Brain microvascular endothelial cell (primary cell): Measurements from ENCODE around the gene LPCAT2.
"Not testable (repeated sequence)": the region's sequence is repeated elsewhere in the genome, so short reads cannot be mapped to it uniquely, and the experiment has no call there.

ENCODE experiments used
- DNase-seq: peaks from one replicate; pipeline ENCODE4 v3.0.0-alpha.2; 2020
- H3K27ac ChIP-seq: fragments of 250-450 bp; sonication (Bioruptor Pico); 2 replicates; pipeline ENCODE4 v1.5.1; 2020; ENCODE audit warnings: mild to moderate bottlenecking, moderate library complexity
- H3K27me3 ChIP-seq: fragments of 250-450 bp; sonication (Bioruptor Pico); replicated peaks from 2 replicates; pipeline ENCODE4 v1.5.1; 2020; ENCODE audit warnings: mild to moderate bottlenecking
- H3K36me3 ChIP-seq: fragments of 250-450 bp; sonication (Bioruptor Pico); replicated peaks from 2 replicates; pipeline ENCODE4 v1.5.1; 2020; ENCODE audit warnings: mild to moderate bottlenecking
- H3K4me3 ChIP-seq: 2 replicates; pipeline ENCODE4 v1.5.1; 2011; ENCODE audit warnings: low read depth, mild to moderate bottlenecking, control low read depth, low read length, moderate library complexity
- in situ Hi-C: cut with HindIII; loops from 2 replicates; pipeline ENCODE4 v1.10.0; 2017; ENCODE audit warnings: low sequenced_read_pairs, low pct_ligation_motif_present
- TF ChIP-seq, protein P1 (sequence below): IDR thresholded peaks from 2 replicates; pipeline ENCODE4 v1.5.1; 2011; ENCODE audit warnings: low read depth, mild to moderate bottlenecking, moderate library complexity, low read length, control low read depth, inconsistent platforms; ENCODE audit errors: missing control alignments

The LPCAT2 gene

GRCh38 chr16:55613613-55614335 lies 104.9 kb downstream of the LPCAT2 start:
- Histone ChIP-seq H3K4me3 (no peak overlapping the region), H3K36me3 (no peaks in the 10 kb centered on the region), H3K27ac (no peak overlapping the region), H3K27me3 (no peaks in the 10 kb centered on the region)
- TF ChIP-seq, protein P1, sequence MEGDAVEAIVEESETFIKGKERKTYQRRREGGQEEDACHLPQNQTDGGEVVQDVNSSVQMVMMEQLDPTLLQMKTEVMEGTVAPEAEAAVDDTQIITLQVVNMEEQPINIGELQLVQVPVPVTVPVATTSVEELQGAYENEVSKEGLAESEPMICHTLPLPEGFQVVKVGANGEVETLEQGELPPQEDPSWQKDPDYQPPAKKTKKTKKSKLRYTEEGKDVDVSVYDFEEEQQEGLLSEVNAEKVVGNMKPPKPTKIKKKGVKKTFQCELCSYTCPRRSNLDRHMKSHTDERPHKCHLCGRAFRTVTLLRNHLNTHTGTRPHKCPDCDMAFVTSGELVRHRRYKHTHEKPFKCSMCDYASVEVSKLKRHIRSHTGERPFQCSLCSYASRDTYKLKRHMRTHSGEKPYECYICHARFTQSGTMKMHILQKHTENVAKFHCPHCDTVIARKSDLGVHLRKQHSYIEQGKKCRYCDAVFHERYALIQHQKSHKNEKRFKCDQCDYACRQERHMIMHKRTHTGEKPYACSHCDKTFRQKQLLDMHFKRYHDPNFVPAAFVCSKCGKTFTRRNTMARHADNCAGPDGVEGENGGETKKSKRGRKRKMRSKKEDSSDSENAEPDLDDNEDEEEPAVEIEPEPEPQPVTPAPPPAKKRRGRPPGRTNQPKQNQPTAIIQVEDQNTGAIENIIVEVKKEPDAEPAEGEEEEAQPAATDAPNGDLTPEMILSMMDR = no peak
- in situ Hi-C loops = no loop called here
- no peak for DNase-seq

- TF ChIP-seq, protein P1 = no peak
- no peak for DNase-seq
- H3K4me3 ChIP-seq = no peak overlapping the region
- H3K27me3 ChIP-seq = no peaks in the 10 kb centered on the region
- no peak overlapping the region for H3K27ac ChIP-seq
- no peaks in the 10 kb centered on the region for H3K36me3 ChIP-seq
- in situ Hi-C loops = no loop called here
These were observed 106.2 kb downstream of the LPCAT2 start for GRCh38 chr16:55615071-55615470.

DNA sequence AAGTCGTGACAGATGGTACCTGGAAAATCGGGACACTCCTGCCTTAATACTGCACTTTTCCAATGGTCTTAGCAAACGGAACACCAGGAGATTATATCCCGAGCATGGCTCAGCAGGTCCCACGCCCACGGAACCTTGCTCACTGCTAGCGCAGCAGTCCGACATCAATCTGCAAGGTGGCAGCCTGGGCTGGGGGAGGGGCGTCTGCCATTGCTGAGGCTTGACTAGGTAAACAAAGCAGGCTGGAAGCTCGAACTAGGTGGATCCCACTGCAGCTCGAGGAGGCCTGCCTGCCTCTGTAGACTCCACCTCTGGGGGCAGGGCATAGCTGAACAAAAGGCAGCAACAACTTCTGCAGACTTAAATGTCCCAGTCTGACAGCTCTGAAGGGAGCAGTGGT lies 106.8 kb downstream of the LPCAT2 start:
- H3K36me3 ChIP-seq, H3K27me3 ChIP-seq, DNase-seq, in situ Hi-C loops, H3K27ac ChIP-seq, H3K4me3 ChIP-seq: not testable (repeated sequence)

GRCh38 chr16:55621771-55622170 lies 112.9 kb downstream of the LPCAT2 start:
- H3K36me3 ChIP-seq = no peaks in the 10 kb centered on the region
- in situ Hi-C loops = no loop called here
- H3K27ac ChIP-seq = no peak overlapping the region
- no peaks in the 10 kb centered on the region for H3K27me3 ChIP-seq
- no peak for DNase-seq
- H3K4me3 ChIP-seq = no peak overlapping the region
- TF ChIP-seq, protein P1 = no peak

- no peak overlapping the region for H3K4me3 ChIP-seq
- TF ChIP-seq, protein P1 = no peak
- H3K27ac ChIP-seq = no peak overlapping the region
- in situ Hi-C loops = no loop called here
- no peak for DNase-seq
- H3K27me3 ChIP-seq = no peaks in the 10 kb centered on the region
- no peaks in the 10 kb centered on the region for H3K36me3 ChIP-seq
These were observed 113.4 kb downstream of the LPCAT2 start for GRCh38 chr16:55622272-55622671.

GRCh38 chr16:55622930-55623561 lies 114.2 kb downstream of the LPCAT2 start:
- Histone ChIP-seq H3K36me3 (no peaks in the 10 kb centered on the region), H3K27ac (no peak overlapping the region), H3K4me3 (no peak overlapping the region), H3K27me3 (no peaks in the 10 kb centered on the region)
- TF ChIP-seq, protein P1 = peak; percentile 32
- DNase-seq = no peak
- in situ Hi-C loops = no loop called here
